ENCODE results near the gene CDC42BPB. TPM values are rescaled to one million over a fixed set of nuclear protein-coding genes. Genes with fewer than 3 reads are reported as not detected.
"Not testable (repeated sequence)": the region's sequence is repeated elsewhere in the genome, so short reads cannot be mapped to it uniquely, and the experiment has no call there.

CDC42BPB gene
- total RNA-seq, 1 donor, result 118 TPM

- Histone ChIP-seq H3K36me3 (ENCODE audit: insufficient read depth, low read length) (peaks cover 26% of the 10 kb centered on the region), H3K4me1 (ENCODE audit: insufficient read depth, low read length) (peaks cover 6% of the 10 kb centered on the region), H3K9me3 (ENCODE audit: low read depth, low read length) (no peaks in the 10 kb centered on the region), H3K4me3 (ENCODE audit: insufficient read depth, low read length) (no peak overlapping the region), H4K20me1 (ENCODE audit: insufficient read depth, low read length) (peaks cover 3% of the 10 kb centered on the region), H2AFZ (ENCODE audit: low read length) (no peak overlapping the region), H3K4me2 (ENCODE audit: insufficient read depth, low read length) (no peak overlapping the region), H3K27ac (ENCODE audit: low read depth, low read length) (no peak overlapping the region), H3K27me3 (ENCODE audit: insufficient read depth, low read length) (no peaks in the 10 kb centered on the region), H3K79me2 (ENCODE audit: insufficient read depth, low read length) (no peaks in the 10 kb centered on the region)
- DNase-seq (ENCODE audit: insufficient read length, low spot score, missing footprints), result peak; percentile 72
- TF ChIP-seq CTCF (IDR thresholded peaks at IDR 0.05; ENCODE audit: extremely low read depth, low read depth, low read length), result no peak
These were observed 159.1 kb downstream of the CDC42BPB start for GRCh38 chr14:102898298-102898697.

- TF ChIP-seq CTCF (IDR thresholded peaks at IDR 0.05; ENCODE audit: extremely low read depth, low read depth, low read length), result no peak
- no peak overlapping the region for H3K27ac ChIP-seq (ENCODE audit: low read depth, low read length)
These were observed 159.9 kb downstream of the CDC42BPB start for GRCh38 chr14:102897299-102898027.

GRCh38 chr14:102896735-102897134 lies 160.6 kb downstream of the CDC42BPB start:
- not testable (repeated sequence) for H3K27me3 ChIP-seq (ENCODE audit: insufficient read depth, low read length); H3K4me3 ChIP-seq (ENCODE audit: insufficient read depth, low read length); H3K9me3 ChIP-seq (ENCODE audit: low read depth, low read length); H4K20me1 ChIP-seq (ENCODE audit: insufficient read depth, low read length); H3K27ac ChIP-seq (ENCODE audit: low read depth, low read length); H2AFZ ChIP-seq (ENCODE audit: low read length); H3K4me2 ChIP-seq (ENCODE audit: insufficient read depth, low read length); DNase-seq (ENCODE audit: insufficient read length, low spot score, missing footprints); H3K79me2 ChIP-seq (ENCODE audit: insufficient read depth, low read length)
- peaks cover 26% of the 10 kb centered on the region for H3K36me3 ChIP-seq (ENCODE audit: insufficient read depth, low read length)
- peaks cover 14% of the 10 kb centered on the region for H3K4me1 ChIP-seq (ENCODE audit: insufficient read depth, low read length)

More at GRCh38 chr14:102897299-102898027, 159.9 kb downstream of the CDC42BPB start:
- H3K27me3 ChIP-seq (ENCODE audit: insufficient read depth, low read length), result no peaks in the 10 kb centered on the region
- peak; percentile 38 for DNase-seq (ENCODE audit: insufficient read length, low spot score, missing footprints)
- H3K4me1 ChIP-seq (ENCODE audit: insufficient read depth, low read length), result peaks cover 12% of the 10 kb centered on the region
- peaks cover 3% of the 10 kb centered on the region for H4K20me1 ChIP-seq (ENCODE audit: insufficient read depth, low read length)
- H3K4me3 ChIP-seq (ENCODE audit: insufficient read depth, low read length), result no peak overlapping the region
- H3K9me3 ChIP-seq (ENCODE audit: low read depth, low read length), result no peaks in the 10 kb centered on the region
- H3K79me2 ChIP-seq (ENCODE audit: insufficient read depth, low read length), result no peaks in the 10 kb centered on the region
- no peak overlapping the region for H2AFZ ChIP-seq (ENCODE audit: low read length)
- H3K36me3 ChIP-seq (ENCODE audit: insufficient read depth, low read length), result peaks cover 26% of the 10 kb centered on the region
- H3K4me2 ChIP-seq (ENCODE audit: insufficient read depth, low read length), result no peak overlapping the region

- no peaks in the 10 kb centered on the region for H3K9me3 ChIP-seq (ENCODE audit: low read depth, low read length)
- peak; percentile 95 for DNase-seq (ENCODE audit: insufficient read length, low spot score, missing footprints)
- no peaks in the 10 kb centered on the region for H3K27me3 ChIP-seq (ENCODE audit: insufficient read depth, low read length)
- peaks cover 6% of the 10 kb centered on the region for H4K20me1 ChIP-seq (ENCODE audit: insufficient read depth, low read length)
- H3K27ac ChIP-seq (ENCODE audit: low read depth, low read length), result peak overlapping the region; percentile 47
- no peak overlapping the region for H3K4me3 ChIP-seq (ENCODE audit: insufficient read depth, low read length)
- peaks cover 17% of the 10 kb centered on the region for H3K4me1 ChIP-seq (ENCODE audit: insufficient read depth, low read length)
- H3K79me2 ChIP-seq (ENCODE audit: insufficient read depth, low read length), result no peaks in the 10 kb centered on the region
- peak overlapping the region; percentile 58 for H3K4me2 ChIP-seq (ENCODE audit: insufficient read depth, low read length)
- TF ChIP-seq CTCF (IDR thresholded peaks at IDR 0.05; ENCODE audit: extremely low read depth, low read depth, low read length), result no peak
- peaks cover 19% of the 10 kb centered on the region for H3K36me3 ChIP-seq (ENCODE audit: insufficient read depth, low read length)
- no peak overlapping the region for H2AFZ ChIP-seq (ENCODE audit: low read length)
These were observed 163.9 kb downstream of the CDC42BPB start for GRCh38 chr14:102893452-102893851.
